ENCODE data around the gene ADAD2.

Gene ADAD2

GRCh38 chr16:84220851-84221250 is 29.9 kb downstream of the ADAD2 start:
- ATAC-seq (ENCODE audit: insufficient read depth, low read depth), result no peak

GRCh38 chr16:84223456-84223855 is 32.5 kb downstream of the ADAD2 start:
- ATAC-seq (ENCODE audit: insufficient read depth, low read depth), result no peak
- H4K20me1 ChIP-seq (ENCODE audit: insufficient read depth, low read length), result 0 out of 2 replicates have a peak, but pooled peaks cover 5% of the 10 kb centered on the region
- H3K4me1 ChIP-seq (ENCODE audit: insufficient read depth, low read length), result no peaks in the 10 kb centered on the region
- H3K27ac ChIP-seq (ENCODE audit: low read length), result no peak overlapping the region
- H3K36me3 ChIP-seq (ENCODE audit: insufficient read depth, low read length), result no peaks in the 10 kb centered on the region
- H3K9ac ChIP-seq (ENCODE audit: low read depth, low read length), result no peak overlapping the region
- no peaks in the 10 kb centered on the region for H3K79me2 ChIP-seq (ENCODE audit: insufficient read depth, low read length)
- no peak for DNase-seq
- H3K9me3 ChIP-seq (ENCODE audit: insufficient read depth, low read length, severe bottlenecking), result no peaks in the 10 kb centered on the region
- H3K27me3 ChIP-seq (ENCODE audit: insufficient read depth, low read length, poor library complexity), result peaks cover 7% of the 10 kb centered on the region
- TF ChIP-seq CTCF (IDR thresholded peaks at IDR 0.05; ENCODE audit: borderline replicate concordance, extremely low read depth, low read length, poor library complexity, severe bottlenecking) (no peak), EZH2 (IDR thresholded peaks at IDR 0.05; ENCODE audit: borderline replicate concordance, low read depth, low read length, severe bottlenecking) (no peak)
- no peak overlapping the region for H3K4me2 ChIP-seq (ENCODE audit: insufficient read depth, low read length)
- no peak overlapping the region for H2AFZ ChIP-seq (ENCODE audit: low read depth, low read length)
- H3K4me3 ChIP-seq (ENCODE audit: low read depth in 1 of 2, low read length in 2 of 2), result no peak overlapping the region

More at GRCh38 chr16:84220851-84221250, 29.9 kb downstream of the ADAD2 start:
- peaks cover 7% of the 10 kb centered on the region for H3K27me3 ChIP-seq (ENCODE audit: insufficient read depth, low read length, poor library complexity)
- DNase-seq, result no peak
- no peaks in the 10 kb centered on the region for H3K4me1 ChIP-seq (ENCODE audit: insufficient read depth, low read length)
- no peaks in the 10 kb centered on the region for H3K36me3 ChIP-seq (ENCODE audit: insufficient read depth, low read length)
- H3K79me2 ChIP-seq (ENCODE audit: insufficient read depth, low read length), result no peaks in the 10 kb centered on the region
- no peak overlapping the region for H3K4me2 ChIP-seq (ENCODE audit: insufficient read depth, low read length)
- H3K27ac ChIP-seq (ENCODE audit: low read length), result no peak overlapping the region
- TF ChIP-seq CTCF (IDR thresholded peaks at IDR 0.05; ENCODE audit: borderline replicate concordance, extremely low read depth, low read length, poor library complexity, severe bottlenecking), result no peak
- TF ChIP-seq EZH2 (IDR thresholded peaks at IDR 0.05; ENCODE audit: borderline replicate concordance, low read depth, low read length, severe bottlenecking), result no peak
- H3K9me3 ChIP-seq (ENCODE audit: insufficient read depth, low read length, severe bottlenecking), result no peaks in the 10 kb centered on the region
- 0 out of 2 replicates have a peak, but pooled peaks cover 5% of the 10 kb centered on the region for H4K20me1 ChIP-seq (ENCODE audit: insufficient read depth, low read length)
- H3K4me3 ChIP-seq (ENCODE audit: low read depth in 1 of 2, low read length in 2 of 2), result no peak overlapping the region
- no peak overlapping the region for H2AFZ ChIP-seq (ENCODE audit: low read depth, low read length)
- H3K9ac ChIP-seq (ENCODE audit: low read depth, low read length), result no peak overlapping the region

GRCh38 chr16:84224554-84224953 is 33.6 kb downstream of the ADAD2 start:
- Histone ChIP-seq H3K27ac (ENCODE audit: low read length) (no peak overlapping the region), H4K20me1 (ENCODE audit: insufficient read depth, low read length) (0 out of 2 replicates have a peak, but pooled peaks cover 5% of the 10 kb centered on the region), H3K9me3 (ENCODE audit: insufficient read depth, low read length, severe bottlenecking) (no peaks in the 10 kb centered on the region), H3K36me3 (ENCODE audit: insufficient read depth, low read length) (no peaks in the 10 kb centered on the region), H3K4me1 (ENCODE audit: insufficient read depth, low read length) (no peaks in the 10 kb centered on the region), H3K27me3 (ENCODE audit: insufficient read depth, low read length, poor library complexity) (peaks cover 7% of the 10 kb centered on the region), H3K4me2 (ENCODE audit: insufficient read depth, low read length) (no peak overlapping the region), H2AFZ (ENCODE audit: low read depth, low read length) (no peak overlapping the region), H3K9ac (ENCODE audit: low read depth, low read length) (no peak overlapping the region), H3K79me2 (ENCODE audit: insufficient read depth, low read length) (no peaks in the 10 kb centered on the region), H3K4me3 (ENCODE audit: low read depth in 1 of 2, low read length in 2 of 2) (no peak overlapping the region)
- DNase-seq (no peak), ATAC-seq (ENCODE audit: insufficient read depth, low read depth) (no peak)
- TF ChIP-seq CTCF (IDR thresholded peaks at IDR 0.05; ENCODE audit: borderline replicate concordance, extremely low read depth, low read length, poor library complexity, severe bottlenecking) (no peak), EZH2 (IDR thresholded peaks at IDR 0.05; ENCODE audit: borderline replicate concordance, low read depth, low read length, severe bottlenecking) (no peak)

- Histone ChIP-seq H3K4me3 (ENCODE audit: low read depth in 1 of 2, low read length in 2 of 2) (no peak overlapping the region), H3K79me2 (ENCODE audit: insufficient read depth, low read length) (no peaks in the 10 kb centered on the region), H3K9me3 (ENCODE audit: insufficient read depth, low read length, severe bottlenecking) (no peaks in the 10 kb centered on the region), H3K27ac (ENCODE audit: low read length) (no peak overlapping the region), H3K9ac (ENCODE audit: low read depth, low read length) (no peak overlapping the region), H4K20me1 (ENCODE audit: insufficient read depth, low read length) (0 out of 2 replicates have a peak, but pooled peaks cover 5% of the 10 kb centered on the region), H2AFZ (ENCODE audit: low read depth, low read length) (no peak overlapping the region), H3K4me2 (ENCODE audit: insufficient read depth, low read length) (no peak overlapping the region), H3K4me1 (ENCODE audit: insufficient read depth, low read length) (no peaks in the 10 kb centered on the region), H3K36me3 (ENCODE audit: insufficient read depth, low read length) (no peaks in the 10 kb centered on the region), H3K27me3 (ENCODE audit: insufficient read depth, low read length, poor library complexity) (peaks cover 7% of the 10 kb centered on the region)
- ATAC-seq (ENCODE audit: insufficient read depth, low read depth) (no peak), DNase-seq (no peak)
- TF ChIP-seq CTCF (IDR thresholded peaks at IDR 0.05; ENCODE audit: borderline replicate concordance, extremely low read depth, low read length, poor library complexity, severe bottlenecking) (no peak), EZH2 (IDR thresholded peaks at IDR 0.05; ENCODE audit: borderline replicate concordance, low read depth, low read length, severe bottlenecking) (no peak)
Observed at GRCh38 chr16:84225126-84225525, 34.2 kb downstream of the ADAD2 start.

Measured in DND-41 (cell line).